AG04450 (cell line): ENCODE measurements around the gene CHCHD6. TPM values are rescaled to one million over a fixed set of nuclear protein-coding genes. Genes with fewer than 3 reads are reported as not detected.

Source experiments
- CTCF ChIA-PET: fragments of 300-600, 350-600 bp; formaldehyde crosslinking; extraction: SDS; loops from one replicate; lab custom pipeline; 2022; ENCODE audit warnings: antibody characterized with exemption, inconsistent platforms; lab: Charles Lee
- POLR2A ChIA-PET: fragments of 350-600 bp; formaldehyde crosslinking; extraction: SDS; loops from one replicate; lab custom pipeline; 2021; ENCODE audit warnings: antibody characterized with exemption, inconsistent platforms; lab: Yijun Ruan, JAX
- DNase-seq: peaks from one replicate; pipeline ENCODE4 v3.0.0-alpha.2; 2011; ENCODE audit warnings: low read depth, low spot score
- H3K27ac ChIP-seq: one replicate; pipeline ENCODE4 v1.5.1; 2012; ENCODE audit warnings: low read depth, low read length, control low read depth
- H3K27me3 ChIP-seq: one replicate; pipeline ENCODE4 v1.6.0; 2012; ENCODE audit warnings: low read length; ENCODE audit not compliant: control insufficient read depth, insufficient read depth
- H3K4me3 ChIP-seq: 2 replicates; pipeline ENCODE4 v1.5.1; 2011; ENCODE audit warnings: mild to moderate bottlenecking, low read depth, low read length, control low read depth
- H3K9me3 ChIP-seq: 2 replicates; pipeline ENCODE4 v1.5.1; 2012; ENCODE audit warnings: low read length; ENCODE audit not compliant: control insufficient read depth, insufficient read depth
- polyA plus RNA-seq: library from polyadenylated mRNA; depleted of rRNA; stranded (reverse); fragments of >200 nt; gene quantifications from 2 replicates; pipeline ENCODE4 v1.2.3, GENCODE V29; 2011
- TF ChIP-seq, protein P1 (sequence below): IDR thresholded peaks from 2 replicates; pipeline ENCODE4 v1.5.1; 2011; ENCODE audit warnings: low read depth, low read length, control low read depth, inconsistent platforms

CHCHD6 gene
- polyA plus RNA-seq, 1 experiment, result 14.0 TPM

- ChIA-PET CTCF (interaction anchor here (1.1 kb wide), 1 partner anchor 205 kb away, joined by 3 read pairs; no protein-coding TSS in a partner anchor), POLR2A (no interaction called here)
- Histone ChIP-seq H3K27ac (no peak overlapping the region), H3K27me3 (no peaks in the 10 kb centered on the region), H3K4me3 (no peak overlapping the region), H3K9me3 (no peaks in the 10 kb centered on the region)
- TF ChIP-seq, protein P1, sequence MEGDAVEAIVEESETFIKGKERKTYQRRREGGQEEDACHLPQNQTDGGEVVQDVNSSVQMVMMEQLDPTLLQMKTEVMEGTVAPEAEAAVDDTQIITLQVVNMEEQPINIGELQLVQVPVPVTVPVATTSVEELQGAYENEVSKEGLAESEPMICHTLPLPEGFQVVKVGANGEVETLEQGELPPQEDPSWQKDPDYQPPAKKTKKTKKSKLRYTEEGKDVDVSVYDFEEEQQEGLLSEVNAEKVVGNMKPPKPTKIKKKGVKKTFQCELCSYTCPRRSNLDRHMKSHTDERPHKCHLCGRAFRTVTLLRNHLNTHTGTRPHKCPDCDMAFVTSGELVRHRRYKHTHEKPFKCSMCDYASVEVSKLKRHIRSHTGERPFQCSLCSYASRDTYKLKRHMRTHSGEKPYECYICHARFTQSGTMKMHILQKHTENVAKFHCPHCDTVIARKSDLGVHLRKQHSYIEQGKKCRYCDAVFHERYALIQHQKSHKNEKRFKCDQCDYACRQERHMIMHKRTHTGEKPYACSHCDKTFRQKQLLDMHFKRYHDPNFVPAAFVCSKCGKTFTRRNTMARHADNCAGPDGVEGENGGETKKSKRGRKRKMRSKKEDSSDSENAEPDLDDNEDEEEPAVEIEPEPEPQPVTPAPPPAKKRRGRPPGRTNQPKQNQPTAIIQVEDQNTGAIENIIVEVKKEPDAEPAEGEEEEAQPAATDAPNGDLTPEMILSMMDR, result no peak
- DNase-seq, result no peak
Observed at GRCh38 chr3:126957776-126958637, 254.0 kb downstream of the CHCHD6 start.

GRCh38 chr3:126958638-126959085 is 254.6 kb downstream of the CHCHD6 start:
- TF ChIP-seq, protein P1, result no peak
- no peaks in the 10 kb centered on the region for H3K27me3 ChIP-seq
- H3K27ac ChIP-seq, result no peak overlapping the region
- no peaks in the 10 kb centered on the region for H3K9me3 ChIP-seq
- ChIA-PET POLR2A (no interaction called here), CTCF (interaction anchor here (1.1 kb wide), 1 partner anchor 205 kb away, joined by 3 read pairs; no protein-coding TSS in a partner anchor)
- no peak overlapping the region for H3K4me3 ChIP-seq
- no peak for DNase-seq

DNA sequence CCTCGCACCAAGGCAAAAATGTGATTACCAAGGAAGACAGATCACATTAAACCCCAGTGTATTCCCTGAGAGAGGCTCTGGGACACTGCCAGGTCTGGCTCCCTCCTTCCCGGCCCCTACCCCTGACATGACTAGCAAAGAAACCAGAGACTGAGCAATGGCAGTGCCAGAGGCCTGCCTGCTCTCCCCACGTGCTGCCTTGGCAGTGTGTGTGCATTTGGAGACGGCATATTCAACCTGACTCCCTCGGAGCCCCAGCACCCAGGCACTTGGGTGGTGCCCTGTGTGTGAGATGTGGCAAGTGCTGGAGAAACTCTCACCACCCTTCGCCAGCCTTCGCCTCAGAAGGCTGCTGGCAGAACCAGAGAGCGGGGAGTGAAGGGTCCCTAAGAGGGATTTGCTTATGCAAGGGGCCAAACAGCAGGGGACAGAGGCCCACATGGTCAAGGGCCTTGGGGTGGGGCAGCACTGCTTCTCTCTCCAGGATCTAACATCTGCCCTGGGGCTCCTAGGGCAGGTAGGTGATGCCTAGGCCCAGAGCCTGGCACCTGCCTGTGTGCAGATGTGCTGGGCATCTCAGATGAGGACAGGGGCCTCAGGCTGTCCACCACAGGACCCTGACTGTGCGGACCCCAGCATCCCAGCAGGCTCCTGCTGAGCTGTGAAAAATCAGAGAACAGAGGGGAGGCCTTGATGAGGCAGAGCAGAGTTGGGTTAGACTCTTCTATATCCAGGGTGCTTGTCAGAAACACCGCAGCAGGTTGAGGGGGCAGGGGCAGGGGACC is 255.3 kb downstream of the CHCHD6 start:
- TF ChIP-seq, protein P1, result no peak
- CTCF ChIA-PET, result interaction anchor here (1.1 kb wide), 1 partner anchor 206 kb away, joined by 3 read pairs; no protein-coding TSS in a partner anchor

DNA sequence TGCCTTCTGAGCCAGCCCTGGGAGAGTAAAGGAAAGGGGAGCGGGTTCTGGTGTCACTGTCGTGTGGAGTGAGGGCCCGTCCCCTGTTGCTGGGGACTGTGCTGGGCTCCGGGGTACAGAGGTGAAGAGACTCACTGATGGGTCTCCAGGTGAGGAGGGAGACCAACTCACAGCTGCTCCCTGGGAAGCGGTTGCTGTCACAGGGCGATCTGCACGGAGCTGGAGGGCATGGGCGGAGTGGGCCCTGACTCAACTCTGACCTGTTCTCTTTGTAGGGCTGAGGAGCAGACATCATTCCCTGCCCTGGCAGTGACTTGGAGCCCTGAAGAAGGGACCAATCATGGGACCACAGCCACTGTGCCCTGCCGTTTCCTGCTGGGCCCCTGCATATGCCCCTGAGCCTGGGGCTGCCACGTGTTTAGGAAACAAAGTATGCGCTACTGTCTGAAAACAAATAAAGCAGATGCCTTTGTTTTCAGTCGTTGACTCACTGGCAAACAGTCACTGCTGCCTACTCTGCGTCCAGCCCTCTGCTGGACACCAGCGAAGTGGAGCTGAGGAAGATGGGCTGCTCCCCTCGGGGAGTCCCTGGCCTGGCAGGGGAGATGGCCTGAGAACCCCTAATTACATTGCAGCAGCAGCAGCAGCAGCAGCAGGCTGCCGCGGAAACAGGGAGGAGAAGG is 256.0 kb downstream of the CHCHD6 start:
- Histone ChIP-seq H3K27ac (no peak overlapping the region), H3K27me3 (no peaks in the 10 kb centered on the region), H3K4me3 (no peak overlapping the region), H3K9me3 (no peaks in the 10 kb centered on the region)
- ChIA-PET POLR2A (no interaction called here), CTCF (interaction anchor here (1.5 kb wide), 1 partner anchor 208 kb away, joined by 9 read pairs; no protein-coding TSS in a partner anchor)
- no peak for DNase-seq
- TF ChIP-seq, protein P1, result peak; percentile 56

More for the DNA sequence above, 255.3 kb downstream of the CHCHD6 start:
- Histone ChIP-seq H3K9me3 (no peaks in the 10 kb centered on the region), H3K27me3 (no peaks in the 10 kb centered on the region), H3K4me3 (no peak overlapping the region), H3K27ac (no peak overlapping the region)
- no peak for DNase-seq
- POLR2A ChIA-PET, result no interaction called here
